PC-3 (cell line): Measurements from ENCODE around the gene SEMA4G. TPM values are rescaled to one million over a fixed set of nuclear protein-coding genes. Genes with fewer than 3 reads are reported as not detected.

Experiments
- ATAC-seq: fragments of 200-7000 bp; cut with Tn5 transposase; 2 replicates; pipeline ENCODE4 v1.9.1; 2020; ENCODE audit warnings: mild to moderate bottlenecking, moderate library complexity
- BruUV-seq: library from RNA; stranded (reverse); fragments of 400-500 nt; replicated peaks from 2 replicates; lab custom pipeline; 2021; lab: Mats Ljungman, UMichigan
- CTCF ChIA-PET: fragments of 300-600 bp; sonication (Branson Sonifier 250); formaldehyde crosslinking; loops from one replicate; lab custom pipeline; 2022; ENCODE audit warnings: antibody characterized with exemption; lab: Charles Lee
- POLR2A ChIA-PET: fragments of 300-600 bp; sonication (Branson Sonifier 250); formaldehyde crosslinking; loops from one replicate; lab custom pipeline; 2022; ENCODE audit warnings: antibody characterized with exemption; ENCODE audit not compliant: unreplicated experiment; lab: Charles Lee
- DNase-seq: peaks from one replicate; pipeline ENCODE4 v3.0.0-alpha.2; 2015
- H2AFZ ChIP-seq: fragments of 300-600 bp; sonication (generic); 2 replicates; pipeline ENCODE4 v1.6.0; 2016; ENCODE audit warnings: antibody characterized with exemption, low read length
- H3F3A ChIP-seq: fragments of 300-600 bp; sonication (generic); one replicate; pipeline ENCODE4 v1.6.0; 2017; ENCODE audit warnings: antibody characterized with exemption, low read length, control low read depth, mild to moderate bottlenecking; ENCODE audit not compliant: unreplicated experiment
- H3K27ac ChIP-seq: fragments of 300-600 bp; sonication (generic); 2 replicates; pipeline ENCODE4 v1.5.1; 2016; ENCODE audit warnings: mild to moderate bottlenecking, low read length
- H3K27me3 ChIP-seq: fragments of 300-600 bp; sonication (generic); 2 replicates; pipeline ENCODE4 v1.6.1; 2016; ENCODE audit warnings: low read length, mixed read lengths
- H3K36me3 ChIP-seq: fragments of 300-600 bp; sonication (generic); 2 replicates; pipeline ENCODE4 v1.6.1; 2016; ENCODE audit warnings: low read depth, mixed run types, low read length, mixed read lengths
- H3K4me1 ChIP-seq: fragments of 300-600 bp; sonication (generic); 2 replicates; pipeline ENCODE4 v1.5.1; 2016; ENCODE audit warnings: low read length; ENCODE audit not compliant: insufficient read depth
- H3K4me2 ChIP-seq: fragments of 300-600 bp; sonication (generic); 2 replicates; pipeline ENCODE4 v1.6.0; 2016; ENCODE audit warnings: low read length
- H3K4me3 ChIP-seq: fragments of 300-600 bp; sonication (generic); 2 replicates; pipeline ENCODE4 v1.5.1; 2016; ENCODE audit warnings: mild to moderate bottlenecking, low read length, mixed read lengths
- H3K79me2 ChIP-seq: fragments of 300-600 bp; sonication (generic); 2 replicates; pipeline ENCODE4 v1.6.1; 2017; ENCODE audit warnings: low read length, mixed read lengths
- H3K9ac ChIP-seq: fragments of 300-600 bp; sonication (generic); 2 replicates; pipeline ENCODE4 v1.6.0; 2016; ENCODE audit warnings: mild to moderate bottlenecking, low read length
- H3K9me2 ChIP-seq: fragments of 300-600 bp; sonication (generic); replicated peaks from 2 replicates; pipeline ENCODE4 v1.6.1; 2016; ENCODE audit warnings: mixed run types, low read length, mixed read lengths
- H3K9me3 ChIP-seq: fragments of 300-600 bp; sonication (generic); 2 replicates; pipeline ENCODE4 v1.6.1; 2016; ENCODE audit warnings: low read length, mixed read lengths
- H4K20me1 ChIP-seq: fragments of 300-600 bp; sonication (generic); 2 replicates; pipeline ENCODE4 v1.6.1; 2016; ENCODE audit warnings: low read length, mixed read lengths
- EZH2 ChIP-seq: fragments of 300-600 bp; sonication (generic); IDR thresholded peaks from one replicate; pipeline ENCODE4 v1.6.1; 2017; ENCODE audit warnings: antibody characterized with exemption, mild to moderate bottlenecking, low read length; ENCODE audit not compliant: unreplicated experiment
- EZH2phosphoT487 ChIP-seq: fragments of 300-600 bp; sonication (generic); IDR thresholded peaks from 2 replicates; pipeline ENCODE4 v1.6.1; 2018; ENCODE audit warnings: mild to moderate bottlenecking, antibody characterized with exemption, low read length, borderline replicate concordance
- intact Hi-C: fragments of 100-400 bp; cut with micrococcal nuclease; formaldehyde crosslinking; loops from 2 replicates; pipeline ENCODE4 v1.9.0; 2023
- total RNA-seq: library from RNA; depleted of rRNA; stranded (reverse); fragments of >200 nt; gene quantifications from 2 replicates; pipeline ENCODE4 v1.2.3, GENCODE V29; 2014
- TF ChIP-seq, protein P1 (sequence below): fragments of 300-600 bp; sonication (generic); conservative IDR thresholded peaks from 2 replicates; pipeline ENCODE4 v1.5.1; 2017; ENCODE audit warnings: antibody characterized with exemption, low read depth, mild to moderate bottlenecking, low read length

Gene SEMA4G
- total RNA-seq, 1 experiment from 2014 or later: 2.6 TPM

- no peak overlapping the region for H3K4me2 ChIP-seq
- ChIA-PET CTCF (no interaction called here), POLR2A (no interaction called here)
- H3K27ac ChIP-seq: no peak overlapping the region
- peaks cover under 1% of the 10 kb centered on the region; the same call in 1 of the 2 replicates for H3K79me2 ChIP-seq
- no peaks in the 10 kb centered on the region for H3K9me3 ChIP-seq
- no peaks in the 10 kb centered on the region for H3F3A ChIP-seq
- no peak overlapping the region for H3K4me3 ChIP-seq
- BruUV-seq: no TSS peak
- H2AFZ ChIP-seq: no peak overlapping the region
- H3K36me3 ChIP-seq: no peaks in the 10 kb centered on the region
- H3K4me1 ChIP-seq: 0 out of 2 replicates have a peak, but pooled peaks cover 7% of the 10 kb centered on the region
- no peak for ATAC-seq
- intact Hi-C loops: no loop called here
- no peak for TF ChIP-seq EZH2
- no peak for TF ChIP-seq EZH2phosphoT487
- TF ChIP-seq, protein P1, sequence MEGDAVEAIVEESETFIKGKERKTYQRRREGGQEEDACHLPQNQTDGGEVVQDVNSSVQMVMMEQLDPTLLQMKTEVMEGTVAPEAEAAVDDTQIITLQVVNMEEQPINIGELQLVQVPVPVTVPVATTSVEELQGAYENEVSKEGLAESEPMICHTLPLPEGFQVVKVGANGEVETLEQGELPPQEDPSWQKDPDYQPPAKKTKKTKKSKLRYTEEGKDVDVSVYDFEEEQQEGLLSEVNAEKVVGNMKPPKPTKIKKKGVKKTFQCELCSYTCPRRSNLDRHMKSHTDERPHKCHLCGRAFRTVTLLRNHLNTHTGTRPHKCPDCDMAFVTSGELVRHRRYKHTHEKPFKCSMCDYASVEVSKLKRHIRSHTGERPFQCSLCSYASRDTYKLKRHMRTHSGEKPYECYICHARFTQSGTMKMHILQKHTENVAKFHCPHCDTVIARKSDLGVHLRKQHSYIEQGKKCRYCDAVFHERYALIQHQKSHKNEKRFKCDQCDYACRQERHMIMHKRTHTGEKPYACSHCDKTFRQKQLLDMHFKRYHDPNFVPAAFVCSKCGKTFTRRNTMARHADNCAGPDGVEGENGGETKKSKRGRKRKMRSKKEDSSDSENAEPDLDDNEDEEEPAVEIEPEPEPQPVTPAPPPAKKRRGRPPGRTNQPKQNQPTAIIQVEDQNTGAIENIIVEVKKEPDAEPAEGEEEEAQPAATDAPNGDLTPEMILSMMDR: no peak
- H3K27me3 ChIP-seq: no peaks in the 10 kb centered on the region
- no peaks in the 10 kb centered on the region for H3K9me2 ChIP-seq
- DNase-seq: no peak
- no peak overlapping the region for H3K9ac ChIP-seq
- no peaks in the 10 kb centered on the region for H4K20me1 ChIP-seq
These were observed 11.4 kb downstream of the SEMA4G start for GRCh38 chr10:100980711-100981110.

DNA sequence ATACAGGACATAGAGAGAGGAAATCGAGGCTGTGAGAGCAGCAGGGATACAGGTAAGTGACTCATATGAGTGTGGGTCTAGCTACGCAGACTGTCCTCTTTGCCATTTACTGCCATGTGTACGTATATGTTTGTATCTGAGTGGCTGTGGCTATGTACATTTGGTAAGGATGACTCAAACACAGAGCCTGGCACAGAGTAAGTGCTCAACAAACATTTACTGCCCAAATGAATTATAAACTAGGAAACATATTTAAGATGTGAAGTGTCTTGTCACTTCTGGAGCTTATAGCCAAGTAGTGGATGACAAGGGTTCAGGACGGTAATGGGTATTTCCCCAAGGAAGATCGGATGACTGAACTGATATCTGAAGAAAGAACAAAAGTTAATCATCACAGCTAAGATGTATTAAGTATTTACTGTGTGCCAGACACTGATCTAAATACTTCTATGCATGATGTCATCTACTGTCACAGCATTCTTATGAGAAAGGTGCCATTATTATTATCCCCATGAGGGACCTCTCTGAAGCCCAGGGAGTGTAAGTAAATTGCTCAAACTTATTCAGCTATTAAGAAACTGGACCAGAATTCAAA lies 12.0 kb downstream of the SEMA4G start:
- no peak overlapping the region for H3K9ac ChIP-seq
- no TSS peak for BruUV-seq
- peaks cover 11% of the 10 kb centered on the region for H3K4me1 ChIP-seq
- no peak for DNase-seq
- no peaks in the 10 kb centered on the region for H3F3A ChIP-seq
- no peak overlapping the region for H3K4me3 ChIP-seq
- ChIA-PET POLR2A (no interaction called here), CTCF (no interaction called here)
- no peak overlapping the region for H3K27ac ChIP-seq
- no peaks in the 10 kb centered on the region for H4K20me1 ChIP-seq
- no peak overlapping the region for H3K4me2 ChIP-seq
- intact Hi-C loops: no loop called here
- no peak for ATAC-seq
- no peaks in the 10 kb centered on the region for H3K9me2 ChIP-seq
- no peaks in the 10 kb centered on the region for H3K36me3 ChIP-seq
- H3K79me2 ChIP-seq: peaks cover 6% of the 10 kb centered on the region
- no peak overlapping the region for H2AFZ ChIP-seq
- H3K9me3 ChIP-seq: no peaks in the 10 kb centered on the region
- TF ChIP-seq EZH2: no peak
- TF ChIP-seq EZH2phosphoT487: no peak
- TF ChIP-seq, protein P1: no peak
- H3K27me3 ChIP-seq: no peaks in the 10 kb centered on the region

- intact Hi-C loops: no loop called here
- no peak overlapping the region for H3K27ac ChIP-seq
- ATAC-seq (no peak), DNase-seq (no peak)
- H3K79me2 ChIP-seq: peaks cover 25% of the 10 kb centered on the region
- no peaks in the 10 kb centered on the region for H4K20me1 ChIP-seq
- H3K4me1 ChIP-seq: peaks cover 6% of the 10 kb centered on the region
- H3K4me2 ChIP-seq: no peak overlapping the region
- no peaks in the 10 kb centered on the region for H3K36me3 ChIP-seq
- H3K27me3 ChIP-seq: no peaks in the 10 kb centered on the region
- H3K9me3 ChIP-seq: no peaks in the 10 kb centered on the region
- CTCF ChIA-PET: no interaction called here
- no peaks in the 10 kb centered on the region for H3F3A ChIP-seq
- TF ChIP-seq EZH2phosphoT487: no peak
- TF ChIP-seq EZH2: no peak
- TF ChIP-seq, protein P1: no peak
- H3K9me2 ChIP-seq: no peaks in the 10 kb centered on the region
- POLR2A ChIA-PET: no interaction called here
- H3K9ac ChIP-seq: no peak overlapping the region
- no peak overlapping the region for H2AFZ ChIP-seq
- no TSS peak for BruUV-seq
- no peak overlapping the region for H3K4me3 ChIP-seq
These were observed 13.9 kb downstream of the SEMA4G start for GRCh38 chr10:100982916-100983830.
